PC-9 (cell line): ENCODE data around the gene UBL4B. TPM values are rescaled to one million over a fixed set of nuclear protein-coding genes. Genes with fewer than 3 reads are reported as not detected.

Experiments
- BruUV-seq: library from RNA; stranded (reverse); fragments of 400-500 nt; replicated peaks from 2 replicates; lab custom pipeline; 2021; lab: Mats Ljungman, UMichigan
- CTCF ChIA-PET: fragments of 300-600 bp; sonication (Branson Sonifier 250); formaldehyde crosslinking; loops from one replicate; lab custom pipeline; 2022; ENCODE audit warnings: antibody characterized with exemption; lab: Charles Lee
- POLR2A ChIA-PET: fragments of 300-600 bp; sonication (Branson Sonifier 250); formaldehyde crosslinking; loops from one replicate; lab custom pipeline; 2022; ENCODE audit warnings: antibody characterized with exemption; ENCODE audit not compliant: unreplicated experiment; lab: Charles Lee
- DNase-seq, 2 experiments: peaks; one replicate each; pipeline versions ENCODE4 v3.0.0 to v3.0.0-alpha.2; 2015 to 2022; ENCODE audit warnings: mixed read lengths in 1 of 2
- H2AFZ ChIP-seq: fragments of 200-600 bp; sonication (generic); 2 replicates; pipeline ENCODE4 v1.8.1; 2017; ENCODE audit warnings: antibody characterized with exemption
- H3F3A ChIP-seq: fragments of 200-600 bp; sonication (generic); 2 replicates; pipeline ENCODE4 v1.8.1; 2017; ENCODE audit warnings: antibody characterized with exemption, mild to moderate bottlenecking, low read depth; ENCODE audit not compliant: insufficient read depth
- H3K27ac ChIP-seq: fragments of 200-600 bp; sonication (generic); 2 replicates; pipeline ENCODE4 v1.6.1; 2016; ENCODE audit warnings: mixed run types
- H3K27me3 ChIP-seq: fragments of 200-600 bp; sonication (generic); 2 replicates; pipeline ENCODE4 v1.6.1; 2016; ENCODE audit warnings: low read depth, mixed run types; ENCODE audit not compliant: insufficient read depth
- H3K36me3 ChIP-seq: fragments of 200-600 bp; sonication (generic); 2 replicates; pipeline ENCODE4 v1.6.1; 2016; ENCODE audit warnings: low read depth, mixed run types
- H3K4me1 ChIP-seq: fragments of 200-600 bp; sonication (generic); replicated peaks from 2 replicates; pipeline ENCODE4 v1.6.1; 2016; ENCODE audit warnings: mixed run types; ENCODE audit not compliant: insufficient read depth
- H3K4me2 ChIP-seq: fragments of 200-600 bp; sonication (generic); 2 replicates; pipeline ENCODE4 v1.6.1; 2017; ENCODE audit warnings: mixed run types
- H3K4me3 ChIP-seq: fragments of 200-600 bp; sonication (generic); 2 replicates; pipeline ENCODE4 v1.6.1; 2016; ENCODE audit warnings: mixed run types
- H3K79me2 ChIP-seq: fragments of 200-600 bp; sonication (generic); 2 replicates; pipeline ENCODE4 v1.6.1; 2017; ENCODE audit warnings: low read depth, mixed run types
- H3K9me2 ChIP-seq: fragments of 200-600 bp; sonication (generic); 2 replicates; pipeline ENCODE4 v1.8.1; 2017; ENCODE audit warnings: mild to moderate bottlenecking; ENCODE audit not compliant: insufficient read depth
- H3K9me3 ChIP-seq: fragments of 200-600 bp; sonication (generic); 2 replicates; pipeline ENCODE4 v1.8.1; 2016; ENCODE audit warnings: low read depth; ENCODE audit not compliant: insufficient read depth
- H4K20me1 ChIP-seq: fragments of 200-600 bp; sonication (generic); 2 replicates; pipeline ENCODE4 v1.8.1; 2017; ENCODE audit not compliant: insufficient read depth
- CTCF ChIP-seq: fragments of 200-600 bp; sonication (generic); conservative IDR thresholded peaks from 2 replicates; pipeline ENCODE4 v1.6.1; 2017; ENCODE audit warnings: mixed run types, antibody characterized with exemption, mild to moderate bottlenecking, moderate library complexity
- EZH2 ChIP-seq: fragments of 200-600 bp; sonication (generic); IDR thresholded peaks from 2 replicates; pipeline ENCODE4 v1.8.0; 2017; ENCODE audit warnings: antibody characterized with exemption, low read depth
- intact Hi-C: fragments of 100-400 bp; cut with micrococcal nuclease; formaldehyde crosslinking; loops from one replicate; pipeline ENCODE4 v1.10.0; 2022; ENCODE audit not compliant: unreplicated experiment
- total RNA-seq: library from RNA; stranded (reverse); gene quantifications from 2 replicates; pipeline ENCODE4 v1.2.3, GENCODE V29; 2021

UBL4B gene
- total RNA-seq, 1 experiment from 2014 or later: 0.24 TPM

- H3K27ac ChIP-seq: no peak overlapping the region
- H3K9me3 ChIP-seq: no peaks in the 10 kb centered on the region
- ChIA-PET CTCF (no interaction called here), POLR2A (no interaction called here)
- no peak overlapping the region for H3K4me2 ChIP-seq
- no peak for DNase-seq
- intact Hi-C loops: no loop called here
- H2AFZ ChIP-seq: no peak overlapping the region
- no peaks in the 10 kb centered on the region; the same call in 1 of the 2 replicates for H4K20me1 ChIP-seq
- TF ChIP-seq EZH2: no peak
- TF ChIP-seq CTCF: no peak
- H3K4me3 ChIP-seq: no peak overlapping the region
- BruUV-seq: no TSS peak
- no peaks in the 10 kb centered on the region for H3K9me2 ChIP-seq
- peaks cover 4% of the 10 kb centered on the region; the same call in 1 of the 2 replicates for H3K27me3 ChIP-seq
- no peaks in the 10 kb centered on the region; the same call in 1 of the 2 replicates for H3F3A ChIP-seq
- peaks cover 10% of the 10 kb centered on the region for H3K4me1 ChIP-seq
- no peaks in the 10 kb centered on the region for H3K79me2 ChIP-seq
- H3K36me3 ChIP-seq: no peaks in the 10 kb centered on the region
Measured at GRCh38 chr1:110160538-110161100, 48.4 kb downstream of the UBL4B start.

- Histone ChIP-seq H3K79me2 (no peaks in the 10 kb centered on the region), H3K36me3 (no peaks in the 10 kb centered on the region), H3K4me3 (no peak overlapping the region), H3K9me3 (no peaks in the 10 kb centered on the region), H4K20me1 (no peaks in the 10 kb centered on the region; the same call in 1 of the 2 replicates), H3K27ac (no peak overlapping the region), H3K27me3 (peaks cover 4% of the 10 kb centered on the region; the same call in 1 of the 2 replicates), H3F3A (no peaks in the 10 kb centered on the region; the same call in 1 of the 2 replicates), H3K9me2 (no peaks in the 10 kb centered on the region), H3K4me2 (no peak overlapping the region), H2AFZ (no peak overlapping the region), H3K4me1 (peaks cover 10% of the 10 kb centered on the region)
- intact Hi-C loops: no loop called here
- CTCF ChIA-PET: interaction anchor here (0.9 kb wide), 1 partner anchor 11 kb away, joined by 3 read pairs; the partner anchor contains the start of gene SLC6A17
- BruUV-seq: no TSS peak
- POLR2A ChIA-PET: interaction anchor here (0.7 kb wide), 1 partner anchor 108 kb away, joined by 3 read pairs; no protein-coding TSS in a partner anchor
- DNase-seq: no peak
- TF ChIP-seq CTCF (no peak), EZH2 (no peak)
Measured at GRCh38 chr1:110161165-110161564, 48.9 kb downstream of the UBL4B start.

- no peaks in the 10 kb centered on the region for H3K36me3 ChIP-seq
- peaks cover 10% of the 10 kb centered on the region for H3K4me1 ChIP-seq
- H3K9me2 ChIP-seq: no peaks in the 10 kb centered on the region
- no peak overlapping the region for H3K4me2 ChIP-seq
- no peaks in the 10 kb centered on the region for H4K20me1 ChIP-seq
- H3F3A ChIP-seq: no peaks in the 10 kb centered on the region; the same call in 1 of the 2 replicates
- intact Hi-C loops: no loop called here
- ChIA-PET CTCF (interaction anchor here (0.6 to 0.9 kb wide), 2 partner anchors 12 to 171 kb away, joined by 3 to 7 read pairs; partner anchors contain the start of gene SLC6A17), POLR2A (interaction anchor here (0.7 kb wide), 1 partner anchor 108 kb away, joined by 3 read pairs; no protein-coding TSS in a partner anchor)
- H3K27me3 ChIP-seq: peaks cover 4% of the 10 kb centered on the region; the same call in 1 of the 2 replicates
- no peak overlapping the region for H2AFZ ChIP-seq
- no peaks in the 10 kb centered on the region for H3K9me3 ChIP-seq
- TF ChIP-seq EZH2 (no peak), CTCF (no peak)
- H3K79me2 ChIP-seq: no peaks in the 10 kb centered on the region
- no peak overlapping the region for H3K27ac ChIP-seq
- H3K4me3 ChIP-seq: no peak overlapping the region
- DNase-seq: no peak
- no TSS peak for BruUV-seq
Measured at GRCh38 chr1:110161849-110162248, 49.6 kb downstream of the UBL4B start.

Other genes with a start within 250 kb of the UBL4B start
- gene CSF1, start 201.6 kb upstream of the UBL4B start, total RNA-seq: 29.8 and 35.2 TPM in 2 replicates
- gene AHCYL1, start 127.7 kb upstream of the UBL4B start, total RNA-seq: 143 and 147 TPM in 2 replicates
- 32.1 and 36.5 TPM in 2 replicates for gene STRIP1, start 77.8 kb upstream of the UBL4B start, total RNA-seq
- gene ALX3, start 41.8 kb upstream of the UBL4B start, total RNA-seq: not detected in 2 replicates
- gene SLC6A17, start 38.1 kb downstream of the UBL4B start, total RNA-seq: 3.2 and 4.5 TPM in 2 replicates
- gene KCNC4, start 97.9 kb downstream of the UBL4B start, total RNA-seq: 8.6 and 9.4 TPM in 2 replicates
- 42.7 and 43.1 TPM in 2 replicates for gene RBM15, start 226.9 kb downstream of the UBL4B start, total RNA-seq